ENCODE measurements around the gene FGD2. TPM values are rescaled to one million over a fixed set of nuclear protein-coding genes. Genes with fewer than 3 reads are reported as not detected.

The FGD2 gene
- total RNA-seq, 2 donors from 2014 or later: 10.1 to 11.9 TPM

DNA sequence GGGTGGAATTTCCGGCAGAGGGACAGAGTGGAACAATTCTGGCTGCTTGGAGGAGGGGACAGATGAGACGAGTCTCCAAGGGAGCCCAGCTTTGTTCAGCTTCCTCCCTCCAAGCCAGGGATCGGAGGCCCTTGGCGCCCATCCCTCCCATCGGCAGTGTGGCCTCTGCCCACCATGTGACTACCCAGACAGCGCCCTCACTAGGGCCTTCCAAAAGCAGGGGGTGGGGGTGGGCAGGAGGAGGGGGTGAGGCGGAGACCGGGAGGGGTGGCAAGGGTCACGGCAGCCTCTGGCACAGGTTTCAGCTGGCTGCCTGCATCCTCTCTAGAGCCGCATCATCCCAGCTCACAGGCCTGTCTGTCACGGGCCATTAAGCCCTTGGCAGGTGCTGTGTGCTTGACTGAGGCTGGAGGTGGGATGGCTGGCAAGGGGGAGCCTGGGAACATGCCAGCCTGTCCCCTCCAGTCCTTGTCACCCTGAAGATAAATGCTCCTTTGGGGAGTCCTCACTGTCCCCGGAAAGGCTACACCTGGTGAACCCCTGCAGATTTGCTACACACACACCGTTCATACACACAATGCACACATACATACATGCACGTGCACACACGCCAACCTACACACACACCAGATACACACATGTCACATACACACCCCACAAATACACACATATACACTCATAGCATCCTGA, 6.2 kb upstream of the FGD2 start:
- no peak overlapping the region for H3K4me3 ChIP-seq
- ATAC-seq (peak; percentile 6), DNase-seq (peak in 1 of 4 donors; percentile 28)
- H3K27me3 ChIP-seq: no peaks in the 10 kb centered on the region
- no peaks in the 10 kb centered on the region for H3K9me3 ChIP-seq
- intact Hi-C loops (cut with DNase I): no loop called here
- peaks cover 31% of the 10 kb centered on the region for H3K4me1 ChIP-seq
- WGBS, 2 donors: 65 to 67% methylated on average over 9 to 15 of the region's 15 CpGs
- TF ChIP-seq POLR2A (IDR thresholded peaks at IDR 0.05) (no peak), CTCF (IDR thresholded peaks at IDR 0.05) (no peak)
- peak overlapping the region; percentile 90 to 98 (median 94) for H3K27ac ChIP-seq
- H3K36me3 ChIP-seq (replicated peaks in 1 of 2; ENCODE audit: insufficient read depth in 1 of 2, low read depth in 2 of 2): no peaks in the 10 kb centered on the region

DNA sequence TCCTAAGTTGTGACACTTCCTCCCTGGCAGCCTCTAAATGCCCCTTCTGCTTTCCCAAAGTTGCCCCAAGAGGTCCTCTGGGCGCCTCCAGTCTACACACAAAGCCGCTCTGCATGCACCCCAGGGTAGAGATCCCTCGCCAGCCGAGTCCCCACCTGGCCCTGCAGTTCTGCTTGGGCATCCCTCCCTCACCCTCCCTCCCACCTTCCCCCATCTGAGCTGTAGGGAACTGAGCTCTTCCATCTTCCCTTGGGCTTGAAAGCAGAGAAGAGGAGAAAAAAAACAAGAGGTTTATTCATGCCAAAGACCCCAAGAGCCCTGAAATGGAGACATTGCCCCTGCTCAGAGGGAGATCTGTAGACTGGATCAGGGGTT, 5.7 kb upstream of the FGD2 start:
- H3K4me1 ChIP-seq: peaks cover 31% of the 10 kb centered on the region
- H3K27ac ChIP-seq: peak overlapping the region; percentile 90 to 98 (median 94)
- WGBS, 2 donors: 95 to 98% methylated on average over 4 of the region's 4 CpGs
- no peak for DNase-seq
- TF ChIP-seq POLR2A (IDR thresholded peaks at IDR 0.05) (no peak), CTCF (IDR thresholded peaks at IDR 0.05) (no peak)
- H3K27me3 ChIP-seq: no peaks in the 10 kb centered on the region
- H3K4me3 ChIP-seq: no peak overlapping the region
- no peaks in the 10 kb centered on the region for H3K9me3 ChIP-seq
- intact Hi-C loops (cut with DNase I): no loop called here
- H3K36me3 ChIP-seq (replicated peaks in 1 of 2; ENCODE audit: insufficient read depth in 1 of 2, low read depth in 2 of 2): no peaks in the 10 kb centered on the region
- no peak for ATAC-seq

DNA sequence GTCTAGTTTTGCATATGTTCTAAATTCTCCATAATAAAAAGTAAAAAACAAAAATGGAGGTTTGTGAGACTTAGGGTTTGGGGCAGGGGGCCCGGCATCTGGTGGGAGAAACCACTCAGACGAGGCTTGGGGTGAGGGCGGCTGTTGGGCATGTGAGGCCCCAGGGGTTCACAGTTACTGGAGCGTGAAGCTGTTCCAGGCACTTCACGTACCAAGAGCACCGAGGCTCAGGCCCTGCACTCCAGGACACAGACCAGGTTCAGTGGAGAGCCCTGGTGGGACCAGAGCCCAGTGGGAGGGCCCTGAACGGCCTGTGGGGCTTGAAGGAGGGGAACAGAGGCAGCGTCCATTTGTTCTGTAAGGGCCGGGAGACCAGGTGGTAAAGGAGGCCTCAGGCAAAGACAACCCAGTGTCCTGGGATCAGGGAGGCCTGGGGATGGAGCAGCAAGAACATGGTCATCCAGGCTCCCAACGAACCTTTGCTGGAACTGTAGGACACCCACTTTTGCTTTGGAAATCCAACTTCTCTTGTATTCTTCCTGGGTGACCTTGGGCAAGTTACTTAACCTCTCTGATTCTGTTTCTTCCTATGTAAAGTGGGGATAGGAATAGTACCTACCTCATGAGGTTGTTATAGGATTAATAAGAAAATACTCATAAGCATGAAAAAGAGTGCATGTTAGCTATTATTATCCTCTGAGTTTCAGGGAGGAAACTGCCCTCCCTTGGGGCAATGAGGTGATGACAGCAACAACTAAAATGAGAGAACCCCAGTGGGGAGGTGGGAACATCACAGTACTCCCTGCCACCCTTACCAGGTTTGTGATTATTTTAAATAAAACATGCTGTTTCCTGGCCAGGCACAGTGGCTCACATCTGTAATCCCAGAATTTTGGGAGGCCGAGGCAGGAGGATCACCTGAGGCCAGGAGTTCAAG, 1.1 kb upstream of the FGD2 start:
- Histone ChIP-seq H3K27me3 (no peaks in the 10 kb centered on the region), H3K36me3 (replicated peaks in 1 of 2; ENCODE audit: insufficient read depth in 1 of 2, low read depth in 2 of 2) (no peaks in the 10 kb centered on the region), H3K27ac (no peak overlapping the region), H3K9me3 (no peaks in the 10 kb centered on the region), H3K4me3 (no peak overlapping the region), H3K4me1 (peaks cover 1% of the 10 kb centered on the region)
- ATAC-seq (no peak), DNase-seq (no peak)
- TF ChIP-seq POLR2A (IDR thresholded peaks at IDR 0.05) (no peak), CTCF (IDR thresholded peaks at IDR 0.05) (no peak)
- WGBS, 2 donors: 82% methylated on average over 11 of the region's 11 CpGs
- intact Hi-C loops (cut with DNase I): no loop called here

- Histone ChIP-seq H3K27me3 (no peaks in the 10 kb centered on the region), H3K4me1 (no peaks in the 10 kb centered on the region), H3K27ac (no peak overlapping the region), H3K4me3 (no peak overlapping the region), H3K36me3 (replicated peaks in 1 of 2; ENCODE audit: insufficient read depth in 1 of 2, low read depth in 2 of 2) (no peaks in the 10 kb centered on the region), H3K9me3 (no peaks in the 10 kb centered on the region)
- whole genome bisulfite sequencing, 2 donors: 82 to 83% methylated on average over 11 to 13 of the region's 13 CpGs
- DNase-seq (no peak), ATAC-seq (no peak)
- TF ChIP-seq CTCF (IDR thresholded peaks at IDR 0.05) (no peak), POLR2A (IDR thresholded peaks at IDR 0.05) (no peak)
- intact Hi-C loops (cut with DNase I): no loop called here
These were observed 542 bp downstream of the FGD2 start for GRCh38 chr6:37005827-37006567.

All from body of pancreas (tissue), 4 donors.